GM19372 (cell line): ENCODE results near the gene NALCN.

Experiments used
- ATAC-seq: cut with Tn5 transposase; IDR thresholded peaks from one replicate; pipeline ENCODE4 v1.9.1; 2021; ENCODE audit warnings: mild to moderate bottlenecking, low read depth, moderate library complexity; ENCODE audit not compliant: unreplicated experiment

NALCN gene

DNA sequence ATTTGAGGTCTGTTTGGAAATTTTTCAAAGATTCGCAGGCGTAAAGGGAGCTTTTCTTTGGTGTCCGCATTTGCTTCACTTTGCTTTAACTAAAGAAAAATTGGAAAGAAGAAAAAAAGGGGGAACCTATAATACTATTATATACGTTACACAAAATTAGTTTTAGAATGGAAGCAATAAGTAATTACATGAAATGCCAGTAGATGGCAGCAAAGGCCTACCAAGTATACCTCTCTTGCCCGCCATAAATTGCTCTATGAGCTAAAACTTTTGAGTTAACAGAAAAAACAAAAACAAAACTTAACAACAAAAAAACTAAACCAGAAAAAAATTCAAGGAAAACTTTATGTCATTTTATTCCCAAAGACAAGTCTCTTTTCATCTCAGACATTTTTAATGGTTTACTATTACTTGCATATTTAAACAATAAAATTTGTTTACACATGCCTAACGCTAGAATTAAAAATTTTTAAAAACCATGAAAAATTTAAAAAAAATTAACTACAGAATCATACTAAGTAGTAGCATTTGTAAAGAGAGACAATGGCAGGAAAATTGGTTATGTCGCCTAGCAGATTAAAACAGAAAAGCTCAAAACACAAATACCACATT, 271.4 kb downstream of the NALCN start:
- peak; percentile 80 for ATAC-seq

- ATAC-seq = no peak
These were observed 275.4 kb downstream of the NALCN start for GRCh38 chr13:101140936-101141335.

- no peak for ATAC-seq
These were observed 276.1 kb downstream of the NALCN start for GRCh38 chr13:101140087-101140770.

GRCh38 chr13:101139081-101139480, 277.2 kb downstream of the NALCN start:
- ATAC-seq = no peak

DNA sequence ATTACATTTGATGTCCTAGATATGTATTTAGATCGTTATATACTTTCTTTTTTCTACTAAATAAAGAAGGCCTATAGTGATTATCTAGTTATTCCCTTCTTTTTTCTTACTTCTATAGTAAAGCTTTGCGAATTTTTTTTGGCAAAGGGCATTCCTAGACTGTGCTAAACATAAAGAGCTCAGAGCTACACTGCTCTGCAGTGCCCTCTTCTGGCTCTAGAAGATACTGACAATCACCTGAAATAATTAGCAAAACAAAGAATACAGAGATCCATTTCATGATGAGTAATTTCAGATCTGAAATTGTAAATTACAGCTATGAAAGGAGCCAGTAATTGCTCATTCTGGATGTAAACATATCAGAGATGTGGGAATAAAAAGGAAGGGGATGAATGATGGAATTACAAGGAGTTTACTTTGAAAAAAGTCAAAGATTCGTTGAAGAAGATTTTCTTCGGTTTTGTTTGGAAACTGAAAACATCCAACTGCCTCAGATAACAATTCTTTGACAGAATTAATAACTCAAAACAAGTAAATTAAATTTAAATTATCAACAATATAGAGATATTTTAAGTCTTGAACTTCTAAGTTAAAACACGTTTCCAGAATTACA, 288.5 kb downstream of the NALCN start:
- ATAC-seq = peak; percentile 66

DNA sequence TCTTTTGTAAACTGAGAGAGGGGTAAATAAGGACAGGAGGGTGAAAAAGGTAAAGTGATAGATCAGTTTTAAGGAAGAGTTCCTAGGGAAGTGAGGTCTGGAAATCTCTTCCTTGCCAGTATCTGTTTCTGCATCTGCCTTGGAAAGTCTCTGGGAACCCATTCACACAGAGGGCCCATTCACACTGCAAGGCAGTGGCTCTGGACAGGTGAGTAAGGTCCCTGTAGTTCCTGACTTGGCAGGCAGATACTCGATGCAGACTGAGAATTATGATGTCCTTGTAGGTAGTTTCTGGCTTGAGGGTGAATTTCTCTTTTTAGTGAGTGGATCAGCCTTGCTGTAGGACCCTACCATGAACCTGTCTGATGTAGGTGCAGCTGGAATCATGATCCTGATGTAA, 293.3 kb downstream of the NALCN start:
- ATAC-seq = no peak

- ATAC-seq = no peak
These were observed 294.7 kb downstream of the NALCN start for GRCh38 chr13:101121608-101122007.

DNA sequence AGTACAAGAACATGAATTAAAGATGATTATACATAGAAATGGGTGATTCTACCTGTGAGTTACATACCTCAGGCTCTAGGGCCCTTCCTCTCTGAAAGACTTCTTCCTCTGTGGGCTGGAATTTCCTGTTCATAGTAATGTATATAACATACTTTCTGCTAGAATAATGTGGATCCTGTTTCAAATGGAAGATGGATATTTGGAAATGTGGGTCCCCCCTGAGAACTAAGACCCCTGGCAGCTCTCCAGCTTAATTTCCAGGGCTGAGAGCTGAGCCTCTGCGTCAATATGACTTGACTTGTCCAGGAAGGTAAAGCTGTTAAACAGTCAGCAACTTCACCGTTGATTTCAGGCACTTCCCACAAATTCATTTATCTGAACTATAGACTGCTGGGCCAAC, 296.3 kb downstream of the NALCN start:
- ATAC-seq = no peak

DNA sequence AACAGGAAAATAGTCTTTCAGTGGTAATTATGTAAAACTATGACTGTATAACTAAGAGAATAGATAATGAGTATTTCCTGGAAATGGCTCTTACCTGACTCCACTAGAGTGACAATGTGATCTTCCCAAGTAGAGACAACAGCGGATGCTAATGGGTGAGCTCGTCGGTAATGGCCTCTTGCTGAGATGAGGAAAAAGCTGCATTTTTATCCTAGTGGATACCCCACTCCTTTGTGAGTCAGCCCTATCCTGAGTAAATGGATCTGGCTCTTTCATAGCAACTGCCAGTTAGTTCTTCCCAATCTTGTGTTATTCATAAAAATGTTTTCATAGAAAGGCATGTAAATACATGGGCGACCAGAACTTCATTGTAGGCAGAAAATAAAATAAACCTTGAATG, 299.5 kb downstream of the NALCN start:
- no peak for ATAC-seq

DNA sequence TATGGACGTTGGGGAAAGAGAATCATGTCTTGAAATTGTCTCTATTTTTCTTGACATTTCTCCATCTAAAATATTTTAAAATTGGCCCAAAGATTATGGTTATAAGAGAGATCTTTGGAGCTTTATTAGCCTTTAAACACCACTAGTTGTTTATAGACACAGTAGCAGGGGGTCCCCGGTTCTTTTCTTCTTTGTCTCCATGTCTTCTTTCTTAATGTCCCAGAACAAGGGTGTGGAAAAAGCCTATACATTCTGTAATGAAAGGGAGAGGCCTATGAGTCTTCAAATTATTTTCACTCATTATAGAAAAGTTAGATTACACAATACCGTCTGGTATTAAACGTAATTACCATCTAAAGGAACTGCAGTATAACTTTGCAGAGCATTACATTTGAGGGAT, 300.0 kb downstream of the NALCN start:
- ATAC-seq = no peak

DNA sequence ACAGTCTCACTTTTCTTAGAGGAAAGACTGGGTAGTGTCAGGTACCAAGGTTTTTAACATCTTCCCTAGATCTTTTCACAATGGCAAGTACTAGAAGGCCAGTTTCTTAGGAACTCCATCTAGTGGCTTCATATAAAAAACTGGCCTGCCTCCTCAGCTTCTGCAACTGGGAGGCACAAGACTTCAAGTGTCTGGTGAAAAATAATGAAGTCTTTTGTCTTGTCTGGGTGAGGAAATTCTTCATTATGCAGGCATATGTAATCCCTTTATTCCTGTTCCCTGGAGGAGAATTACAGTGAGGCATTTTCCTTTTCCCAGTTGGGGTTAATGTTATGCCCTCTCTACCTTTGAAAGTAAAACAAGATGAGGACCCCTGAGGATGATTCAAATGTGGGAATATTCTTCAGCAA, 300.5 kb downstream of the NALCN start:
- no peak for ATAC-seq

DNA sequence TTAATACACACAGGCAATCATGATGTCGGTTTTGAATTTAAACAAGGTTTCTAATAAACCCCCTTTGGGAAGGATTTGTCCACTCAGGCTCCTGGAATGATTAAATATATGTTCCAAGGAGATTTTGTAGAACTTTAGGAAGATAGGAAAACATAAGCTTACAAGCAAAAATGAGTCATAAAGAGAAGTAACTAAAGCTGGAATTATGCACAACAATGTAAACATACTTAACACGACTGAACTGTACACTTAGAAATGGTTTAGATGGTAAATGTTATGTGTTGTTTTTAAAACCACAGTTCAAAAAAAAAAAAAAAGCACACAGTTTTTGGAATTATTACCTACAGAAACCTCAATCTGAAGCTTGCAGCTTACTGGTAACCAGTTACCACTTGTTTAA, 304.4 kb downstream of the NALCN start:
- no peak for ATAC-seq

- no peak for ATAC-seq
These were observed 307.3 kb downstream of the NALCN start for GRCh38 chr13:101109005-101109404.

DNA sequence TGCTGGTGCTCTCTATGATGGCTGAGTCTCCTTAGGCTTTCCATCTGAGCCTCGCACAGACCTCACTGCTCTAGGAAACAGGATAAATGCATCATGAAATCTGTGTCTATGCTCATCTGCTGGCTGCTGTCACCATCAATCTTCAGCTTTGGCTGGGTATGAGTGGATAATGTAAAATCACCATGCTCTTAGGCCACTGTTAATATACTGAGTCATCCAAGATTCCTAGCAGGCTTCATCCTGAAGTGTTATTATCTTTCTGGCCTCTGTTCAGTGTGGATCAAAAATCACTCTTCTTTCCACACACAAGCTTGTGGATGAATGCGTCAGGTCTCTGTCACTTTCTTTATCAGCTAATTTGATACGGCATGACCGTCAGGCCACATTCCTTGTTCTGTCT, 317.4 kb downstream of the NALCN start:
- no peak for ATAC-seq

DNA sequence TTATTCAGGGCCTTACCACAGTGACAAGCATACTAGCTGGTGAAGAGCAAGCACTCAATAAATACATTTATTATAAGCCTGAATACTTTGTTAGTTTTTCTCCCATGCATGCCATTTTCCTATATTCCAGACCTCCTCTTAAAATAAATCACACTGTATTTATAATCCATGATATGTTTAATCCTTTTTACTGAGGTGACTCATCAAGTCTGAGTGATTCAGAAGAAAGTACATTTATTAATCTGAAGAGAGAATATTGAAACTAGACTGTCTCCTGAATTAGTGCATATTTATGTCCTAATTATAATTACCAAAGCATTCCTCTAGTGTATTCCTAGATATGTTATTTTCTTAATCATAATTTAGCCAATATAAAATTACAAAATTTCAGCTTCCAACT, 323.3 kb downstream of the NALCN start:
- ATAC-seq = no peak

- no peak for ATAC-seq
These were observed 326.0 kb downstream of the NALCN start for GRCh38 chr13:101090287-101090686.

DNA sequence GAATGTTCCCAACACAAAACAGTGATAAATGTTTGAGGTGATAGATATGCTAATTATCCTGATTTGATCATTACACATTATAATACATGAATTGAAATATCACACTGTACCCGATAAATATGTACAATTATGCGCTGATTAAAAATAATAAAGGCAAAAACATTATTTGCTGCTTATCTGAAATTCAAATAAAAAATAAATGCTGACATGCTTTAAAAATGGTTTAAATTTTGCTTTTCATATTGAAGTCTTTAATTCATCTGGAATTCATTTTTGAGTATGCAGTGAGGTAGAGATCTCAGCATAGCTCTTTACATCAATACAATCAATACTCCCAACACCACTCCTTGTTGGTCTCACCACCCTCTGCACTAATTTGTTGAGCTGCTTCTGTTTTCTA, 330.8 kb downstream of the NALCN start:
- no peak for ATAC-seq

GRCh38 chr13:101082441-101082840, 333.9 kb downstream of the NALCN start:
- no peak for ATAC-seq

- no peak for ATAC-seq
These were observed 335.7 kb downstream of the NALCN start for GRCh38 chr13:101080616-101081015.

GRCh38 chr13:101065329-101065728, 351.0 kb downstream of the NALCN start:
- no peak for ATAC-seq

- ATAC-seq = no peak
These were observed 356.5 kb downstream of the NALCN start for GRCh38 chr13:101059793-101060192.

GRCh38 chr13:101058841-101059240, 357.5 kb downstream of the NALCN start:
- no peak for ATAC-seq
